WTC11 (cell line): ENCODE measurements around the gene LMOD2. TPM values are rescaled to one million over a fixed set of nuclear protein-coding genes. Genes with fewer than 3 reads are reported as not detected.

ENCODE experiments used
- ATAC-seq: fragments of 200-7000 bp; cut with Tn5 transposase; 2 replicates; pipeline ENCODE4 v1.10.0; 2021; ENCODE audit warnings: mild to moderate bottlenecking, moderate library complexity
- CTCF ChIA-PET: fragments of 300-600 bp; sonication (Branson Sonifier 250); formaldehyde crosslinking; loops from one replicate; lab custom pipeline; 2021; ENCODE audit warnings: antibody characterized with exemption; lab: Charles Lee
- POLR2A ChIA-PET: fragments of 350-600 bp; sonication (Branson Sonifier 250); formaldehyde crosslinking; loops from one replicate; lab custom pipeline; 2021; ENCODE audit warnings: antibody characterized with exemption; lab: Charles Lee
- DNase-seq: peaks from one replicate; pipeline ENCODE4 v3.0.0; 2021; ENCODE audit warnings: low spot score
- H3K27ac Mint-ChIP-seq: 2 replicates; pipeline ENCODE4 v1.8.0; 2021; ENCODE audit warnings: mixed read lengths
- H3K27me3 Mint-ChIP-seq: 2 replicates; pipeline ENCODE4 v1.8.0; 2021; ENCODE audit warnings: low read depth, mild to moderate bottlenecking, moderate library complexity, mixed read lengths
- H3K36me3 Mint-ChIP-seq: 2 replicates; pipeline ENCODE4 v1.8.0; 2021; ENCODE audit warnings: mixed read lengths
- H3K4me1 Mint-ChIP-seq: 2 replicates; pipeline ENCODE4 v1.8.0; 2022; ENCODE audit warnings: mixed read lengths
- H3K4me3 Mint-ChIP-seq: 2 replicates; pipeline ENCODE4 v1.8.0; 2021; ENCODE audit warnings: mild to moderate bottlenecking, moderate library complexity, mixed read lengths
- H3K9me3 Mint-ChIP-seq: 2 replicates; pipeline ENCODE4 v1.8.0; 2021; ENCODE audit warnings: mixed read lengths
- AFF4 ChIP-seq: sonication (generic); formaldehyde crosslinking; IDR thresholded peaks from 2 replicates; pipeline ENCODE4 v1.8.1; 2023; ENCODE audit warnings: mild to moderate bottlenecking, missing genetic modification reagents, borderline replicate concordance
- E2F4 ChIP-seq: sonication (generic); formaldehyde crosslinking; IDR thresholded peaks from 2 replicates; pipeline ENCODE4 v1.8.1; 2022; ENCODE audit warnings: low read depth, mild to moderate bottlenecking, moderate library complexity, missing genetic modification reagents, borderline replicate concordance
- ELF4 ChIP-seq: sonication (generic); formaldehyde crosslinking; IDR thresholded peaks from 2 replicates; pipeline ENCODE4 v1.8.1; 2022; ENCODE audit warnings: low read depth, mild to moderate bottlenecking, moderate library complexity, missing genetic modification reagents
- FOXJ3 ChIP-seq: sonication (generic); formaldehyde crosslinking; IDR thresholded peaks from 2 replicates; pipeline ENCODE4 v1.9.0; 2021; ENCODE audit warnings: missing genetic modification reagents, mild to moderate bottlenecking, borderline replicate concordance
- FOXK1 ChIP-seq: sonication (generic); formaldehyde crosslinking; IDR thresholded peaks from 2 replicates; pipeline ENCODE4 v1.8.0; 2022; ENCODE audit warnings: mild to moderate bottlenecking, moderate library complexity, missing genetic modification reagents
- FOXP1 ChIP-seq: sonication (generic); formaldehyde crosslinking; IDR thresholded peaks from 2 replicates; pipeline ENCODE4 v1.8.0; 2022; ENCODE audit warnings: missing genetic modification reagents, mild to moderate bottlenecking, moderate library complexity, borderline replicate concordance
- MXD4 ChIP-seq: fragments of 250-450 bp; sonication (Bioruptor Pico); IDR thresholded peaks from 2 replicates; pipeline ENCODE4 v1.8.0; 2021; ENCODE audit warnings: mild to moderate bottlenecking, moderate library complexity, borderline replicate concordance
- NFYB ChIP-seq: sonication (generic); formaldehyde crosslinking; conservative IDR thresholded peaks from 2 replicates; pipeline ENCODE4 v1.8.0; 2022; ENCODE audit warnings: low read depth, missing genetic modification reagents
- TP53 ChIP-seq: sonication (generic); formaldehyde crosslinking; IDR thresholded peaks from 2 replicates; pipeline ENCODE4 v1.8.1; 2023; ENCODE audit warnings: mild to moderate bottlenecking, missing genetic modification reagents
- USF2 ChIP-seq: sonication (generic); formaldehyde crosslinking; IDR thresholded peaks from 2 replicates; pipeline ENCODE4 v1.8.1; 2023; ENCODE audit warnings: mild to moderate bottlenecking, missing genetic modification reagents, moderate library complexity
- ZBTB21 ChIP-seq: sonication (generic); formaldehyde crosslinking; IDR thresholded peaks from 2 replicates; pipeline ENCODE4 v1.8.1; 2023; ENCODE audit warnings: mild to moderate bottlenecking, missing genetic modification reagents, borderline replicate concordance
- ZNF532 ChIP-seq: fragments of 250-450 bp; sonication (Bioruptor Pico); IDR thresholded peaks from 2 replicates; pipeline ENCODE4 v1.9.0; 2021; ENCODE audit warnings: mild to moderate bottlenecking, borderline replicate concordance
- ZNF671 ChIP-seq: fragments of 250-450 bp; sonication (Bioruptor Pico); IDR thresholded peaks from 2 replicates; pipeline ENCODE4 v1.8.0; 2021; ENCODE audit warnings: mild to moderate bottlenecking
- total RNA-seq: library from RNA; stranded (reverse); gene quantifications from 3 replicates; pipeline ENCODE4 v1.2.3, GENCODE V29; 2021

Gene LMOD2
- total RNA-seq, 1 experiment from 2014 or later, result not detected

- Mint-ChIP-seq H3K4me1 (peaks cover 20% of the 10 kb centered on the region), H3K9me3 (no peaks in the 10 kb centered on the region), H3K27ac (no peak overlapping the region), H3K36me3 (no peaks in the 10 kb centered on the region), H3K27me3 (no peaks in the 10 kb centered on the region), H3K4me3 (no peak overlapping the region)
- no peak for TF ChIP-seq E2F4 (CRISPR knock-in tag)
- TF ChIP-seq NFYB (CRISPR knock-in tag), result no peak
- no peak for TF ChIP-seq ZBTB21 (CRISPR knock-in tag)
- TF ChIP-seq FOXK1, result no peak
- TF ChIP-seq USF2 (CRISPR knock-in tag), result no peak
- TF ChIP-seq TP53 (CRISPR knock-in tag), result no peak
- no peak for TF ChIP-seq FOXP1
- no peak for TF ChIP-seq ZNF671 (CRISPR knock-in tag)
- no peak for TF ChIP-seq MXD4 (CRISPR knock-in tag)
- no peak for TF ChIP-seq AFF4
- no peak for TF ChIP-seq ELF4 (CRISPR knock-in tag)
- POLR2A ChIA-PET, result no interaction called here
- CTCF ChIA-PET, result no interaction called here
- ATAC-seq (no peak), DNase-seq (no peak)
These were observed 17.6 kb downstream of the LMOD2 start for GRCh38 chr7:123673137-123673732.

DNA sequence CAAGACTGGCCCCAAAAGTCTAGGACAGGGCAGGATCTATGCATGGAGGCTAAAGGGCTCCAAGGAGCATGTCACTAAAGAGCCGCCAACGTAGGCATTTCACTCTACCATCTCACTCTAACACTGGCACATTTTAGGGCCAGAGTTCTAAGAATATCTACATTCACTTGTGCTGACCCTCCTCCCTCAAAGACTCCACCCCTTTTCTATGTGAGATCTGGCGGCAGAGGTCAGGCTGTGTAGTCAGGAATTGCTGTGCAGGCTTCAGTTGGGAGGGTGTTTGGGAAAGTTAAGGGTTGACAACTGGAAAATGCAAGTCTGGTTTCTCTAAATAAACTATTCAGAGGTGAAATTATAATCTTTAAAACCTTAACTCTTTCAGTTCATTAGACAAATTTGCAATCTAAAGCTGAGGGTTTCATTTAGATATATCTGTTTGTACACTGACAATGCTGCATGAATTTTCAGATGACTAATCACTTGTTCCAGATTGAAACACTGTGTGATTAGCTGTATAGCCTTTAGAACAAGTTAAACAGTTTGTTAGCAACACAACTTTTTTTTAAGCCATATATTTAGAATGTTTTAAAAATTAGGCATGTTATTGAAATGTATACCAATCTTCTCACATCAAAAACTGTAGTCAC is 18.2 kb downstream of the LMOD2 start:
- POLR2A ChIA-PET, result no interaction called here
- H3K27me3 Mint-ChIP-seq, result no peaks in the 10 kb centered on the region
- DNase-seq, result no peak
- H3K9me3 Mint-ChIP-seq, result no peaks in the 10 kb centered on the region
- H3K27ac Mint-ChIP-seq, result no peak overlapping the region
- no peaks in the 10 kb centered on the region for H3K36me3 Mint-ChIP-seq
- peaks cover 17% of the 10 kb centered on the region for H3K4me1 Mint-ChIP-seq
- no peak; the same call in 1 of the 2 replicates for ATAC-seq
- H3K4me3 Mint-ChIP-seq, result no peak overlapping the region
- CTCF ChIA-PET, result interaction anchor here (0.7 to 1.2 kb wide), 2 partner anchors 28 to 93 kb away, joined by 3 to 5 read pairs; no protein-coding TSS in a partner anchor
- TF ChIP-seq ZNF532 (CRISPR knock-in tag), result 0 out of 2 replicates have a peak, but pooled peaks have one; percentile 34
- TF ChIP-seq FOXJ3 (CRISPR knock-in tag), result no peak
